CD4-positive, alpha-beta memory T cell (primary cell): ENCODE results near the gene TRRAP. TPM values are rescaled to one million over a fixed set of nuclear protein-coding genes. Genes with fewer than 3 reads are reported as not detected.

Experiments
- CTCF ChIA-PET: fragments of 350-600 bp; sonication (Branson Sonifier 250); formaldehyde crosslinking; loops from one replicate; lab custom pipeline; 2021; ENCODE audit warnings: inconsistent platforms; ENCODE audit not compliant: partially characterized antibody; lab: Charles Lee
- POLR2A ChIA-PET: fragments of 350-600 bp; sonication (Branson Sonifier 250); formaldehyde crosslinking; loops from one replicate; lab custom pipeline; 2021; ENCODE audit not compliant: partially characterized antibody; lab: Charles Lee
- DNase-seq, 5 donors: peaks; one replicate each; pipeline versions ENCODE4 v3.0.0 to v3.0.0-alpha.2; 2020 to 2022; ENCODE audit warnings: mixed read lengths in 1 of 5
- H3K27ac ChIP-seq: one replicate; pipeline ENCODE4 v1.7.0; 2013; ENCODE audit warnings: low read depth, low read length
- H3K27me3 ChIP-seq: 2 replicates; pipeline ENCODE4 v1.7.0; 2013; ENCODE audit warnings: mild to moderate bottlenecking, low read length, moderate library complexity; ENCODE audit not compliant: insufficient read depth
- H3K36me3 ChIP-seq: 2 replicates; pipeline ENCODE4 v1.7.0; 2013; ENCODE audit warnings: mild to moderate bottlenecking, low read length, moderate library complexity; ENCODE audit not compliant: insufficient read depth
- H3K4me1 ChIP-seq: 2 replicates; pipeline ENCODE4 v1.7.0; 2013; ENCODE audit warnings: mild to moderate bottlenecking, low read length, moderate library complexity; ENCODE audit not compliant: insufficient read depth
- H3K4me3 ChIP-seq, 2 donors: one replicate each; pipeline ENCODE4 v1.7.0; 2013; ENCODE audit warnings: low read length in 2 of 2, mild to moderate bottlenecking in 1 of 2
- H3K9me3 ChIP-seq, 2 donors: one replicate each; pipeline ENCODE4 v1.7.0; 2013; ENCODE audit warnings: low read length in 2 of 2, control low read depth in 1 of 2; ENCODE audit not compliant: control insufficient read depth in 1 of 2
- H3K27ac Mint-ChIP-seq, 7 donors: one replicate each; pipeline ENCODE4 v1.8.0; 2020 to 2021; ENCODE audit warnings: mixed read lengths in 7 of 7, mild to moderate bottlenecking in 6 of 7, inconsistent platforms in 3 of 7, moderate library complexity in 3 of 7
- H3K27me3 Mint-ChIP-seq, 2 donors: one replicate each; pipeline ENCODE4 v1.8.0; 2020 to 2021; ENCODE audit warnings: mixed read lengths in 2 of 2
- H3K36me3 Mint-ChIP-seq, 2 donors: one replicate each; pipeline ENCODE4 v1.8.0; 2020 to 2021; ENCODE audit warnings: mixed read lengths in 2 of 2, inconsistent platforms in 1 of 2, mild to moderate bottlenecking in 1 of 2
- H3K4me1 Mint-ChIP-seq, 4 donors: one replicate each; pipeline ENCODE4 v1.8.0; 2020 to 2021; ENCODE audit warnings: mixed read lengths in 4 of 4, mild to moderate bottlenecking in 1 of 4
- H3K4me3 Mint-ChIP-seq, 8 donors: one replicate each; pipeline ENCODE4 v1.8.0; 2020 to 2021; ENCODE audit warnings: mixed read lengths in 8 of 8, mild to moderate bottlenecking in 7 of 8, moderate library complexity in 6 of 8, inconsistent platforms in 3 of 8
- H3K9me3 Mint-ChIP-seq, 8 donors: one replicate each; pipeline ENCODE4 v1.8.0; 2020 to 2021; ENCODE audit warnings: mixed read lengths in 8 of 8, mild to moderate bottlenecking in 5 of 8, inconsistent platforms in 3 of 8, moderate library complexity in 1 of 8
- intact Hi-C: fragments of 100-400 bp; cut with micrococcal nuclease; formaldehyde crosslinking; loops from one replicate; pipeline ENCODE4 v1.15.1; 2023
- polyA plus RNA-seq, 2 donors: library from polyadenylated mRNA; unstranded; fragments of 300-500 nt; fragmentation: Illumina TruSeq; gene quantifications; one replicate each; pipeline ENCODE4 v1.2.3, GENCODE V29; 2021
- total RNA-seq, 2 experiments: library from RNA; stranded (reverse); gene quantifications; one replicate each; pipeline ENCODE4 v1.2.3, GENCODE V29; 2021

TRRAP gene
- total and polyA plus RNA-seq, 4 experiments from 2014 or later, result 0.42 to 89.9 (median 46.0) TPM

DNA sequence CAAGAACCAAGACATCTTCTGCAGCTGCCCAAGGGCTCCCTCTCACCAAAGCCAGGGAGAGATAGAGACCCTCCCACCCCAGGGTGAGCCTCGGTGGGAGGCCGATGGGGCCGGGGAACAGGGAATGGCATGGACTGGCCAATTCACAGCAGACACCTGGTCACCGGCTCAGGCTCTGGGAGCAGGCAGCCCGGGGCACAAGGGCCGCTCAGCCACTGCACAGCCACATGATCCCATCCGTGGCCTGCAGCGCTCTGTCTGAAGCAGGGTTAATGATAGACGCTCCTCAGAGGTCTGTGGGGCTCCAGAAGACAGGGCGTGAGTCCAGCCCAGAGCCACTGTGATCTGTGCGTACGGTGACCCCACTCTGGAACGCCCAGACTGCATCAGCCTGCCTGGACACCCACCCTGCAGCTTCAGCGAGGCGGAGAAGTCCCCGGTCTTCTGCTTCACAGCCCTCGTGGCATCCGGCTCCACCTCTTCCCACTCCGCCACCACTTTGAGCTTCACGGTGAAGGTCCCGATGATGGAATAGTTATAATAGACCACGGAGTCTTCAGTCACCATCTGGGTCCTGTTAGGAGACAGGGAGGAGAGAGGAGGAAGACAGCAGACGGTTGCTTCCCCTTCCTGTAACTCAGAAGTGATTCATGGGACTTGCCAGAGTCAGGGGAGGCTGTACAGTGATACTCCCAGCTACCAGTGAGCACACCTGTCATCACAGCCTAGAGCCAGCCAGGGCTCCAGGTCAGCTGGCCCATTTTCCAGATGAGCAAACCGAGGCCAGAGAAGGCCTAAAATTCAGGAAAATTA is 22.5 kb upstream of the TRRAP start:
- no peak overlapping the region for H3K4me3 Mint-ChIP-seq
- no peak overlapping the region for H3K4me3 ChIP-seq
- H3K27me3 Mint-ChIP-seq, result peaks cover 7 to 10% of the 10 kb centered on the region in 2 donors
- no peaks in the 10 kb centered on the region for H3K36me3 Mint-ChIP-seq
- POLR2A ChIA-PET, result no interaction called here
- H3K27me3 ChIP-seq, result no peaks in the 10 kb centered on the region
- CTCF ChIA-PET, result interaction anchor here (1.2 kb wide), 1 partner anchor 15 kb away, joined by 4 read pairs; no protein-coding TSS in a partner anchor
- H3K9me3 ChIP-seq, result no peaks in the 10 kb centered on the region
- intact Hi-C loops, result no loop called here
- no peaks in the 10 kb centered on the region for H3K4me1 ChIP-seq
- H3K27ac Mint-ChIP-seq, result peak overlapping the region in 1 of 7 donors; percentile 37
- no peaks in the 10 kb centered on the region for H3K36me3 ChIP-seq
- DNase-seq, result no peak
- no peak overlapping the region for H3K27ac ChIP-seq
- H3K4me1 Mint-ChIP-seq, result no peaks in the 10 kb centered on the region
- H3K9me3 Mint-ChIP-seq, result peaks cover 0 to 1% (median 0%) of the 10 kb centered on the region in 8 donors

DNA sequence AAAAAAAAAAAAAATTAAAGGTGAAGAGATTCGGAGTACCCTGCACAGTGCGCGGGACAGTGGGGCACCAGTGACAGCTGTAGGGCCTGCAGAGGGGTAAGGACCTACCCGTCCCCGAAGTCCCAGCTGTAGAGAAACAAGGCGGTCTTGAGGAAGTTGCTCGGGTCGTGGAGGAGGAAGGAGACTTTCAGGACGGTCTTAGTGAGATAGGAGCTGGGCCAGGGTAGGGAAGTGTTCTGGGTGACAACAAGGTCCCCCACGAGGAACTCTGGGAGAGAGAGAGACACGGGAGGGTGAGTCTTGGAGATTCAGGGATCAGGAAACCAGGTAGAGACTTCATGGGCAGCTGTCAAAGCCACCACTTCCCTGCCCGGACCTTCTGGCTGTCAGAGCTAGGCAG is 18.3 kb upstream of the TRRAP start:
- peaks cover 5 to 8% of the 10 kb centered on the region in 2 donors for H3K27me3 Mint-ChIP-seq
- intact Hi-C loops, result no loop called here
- H3K36me3 Mint-ChIP-seq, result no peaks in the 10 kb centered on the region
- peaks cover 0 to 2% (median 0%) of the 10 kb centered on the region in 4 donors for H3K4me1 Mint-ChIP-seq
- Histone ChIP-seq H3K4me1 (no peaks in the 10 kb centered on the region), H3K4me3 (no peak overlapping the region), H3K27me3 (no peaks in the 10 kb centered on the region), H3K27ac (no peak overlapping the region), H3K9me3 (no peaks in the 10 kb centered on the region), H3K36me3 (no peaks in the 10 kb centered on the region)
- no peaks in the 10 kb centered on the region for H3K9me3 Mint-ChIP-seq
- ChIA-PET CTCF (no interaction called here), POLR2A (interaction anchor here (0.8 kb wide), 1 partner anchor 20 kb away, joined by 3 read pairs; no protein-coding TSS in a partner anchor)
- H3K4me3 Mint-ChIP-seq, result peak overlapping the region in 1 of 8 donors; percentile 45
- no peak overlapping the region for H3K27ac Mint-ChIP-seq
- no peak for DNase-seq

DNA sequence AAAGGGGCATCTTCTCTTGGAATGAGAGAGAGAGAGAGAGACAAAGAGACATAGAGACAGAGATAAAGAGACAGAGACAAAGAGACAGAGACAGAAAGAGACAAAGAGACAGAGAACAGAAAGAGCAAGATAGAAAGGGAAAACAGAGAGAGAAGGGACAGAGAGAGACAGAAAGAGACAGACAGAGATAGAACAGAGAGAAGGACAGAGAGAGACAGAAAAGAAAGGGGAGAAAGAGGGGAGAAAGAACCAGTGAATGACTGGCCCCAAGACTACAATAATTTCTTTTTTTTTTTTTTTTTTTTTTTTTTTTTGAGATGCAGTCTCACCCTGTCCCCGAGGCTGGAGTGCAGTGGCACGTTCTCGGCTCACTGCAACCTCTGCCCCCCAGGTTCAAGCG is 16.1 kb upstream of the TRRAP start:
- H3K9me3 ChIP-seq, result no peaks in the 10 kb centered on the region
- H3K4me1 ChIP-seq, result no peaks in the 10 kb centered on the region
- Mint-ChIP-seq H3K36me3 (no peaks in the 10 kb centered on the region), H3K4me3 (no peak overlapping the region), H3K9me3 (no peaks in the 10 kb centered on the region), H3K27ac (no peak overlapping the region), H3K27me3 (peaks cover 5 to 6% of the 10 kb centered on the region in 2 donors), H3K4me1 (peaks cover 0 to 2% (median 0%) of the 10 kb centered on the region in 4 donors)
- H3K36me3 ChIP-seq, result no peaks in the 10 kb centered on the region
- no peak for DNase-seq
- H3K27ac ChIP-seq, result no peak overlapping the region
- intact Hi-C loops, result no loop called here
- ChIA-PET CTCF (no interaction called here), POLR2A (no interaction called here)
- no peak overlapping the region for H3K4me3 ChIP-seq
- no peaks in the 10 kb centered on the region for H3K27me3 ChIP-seq

DNA sequence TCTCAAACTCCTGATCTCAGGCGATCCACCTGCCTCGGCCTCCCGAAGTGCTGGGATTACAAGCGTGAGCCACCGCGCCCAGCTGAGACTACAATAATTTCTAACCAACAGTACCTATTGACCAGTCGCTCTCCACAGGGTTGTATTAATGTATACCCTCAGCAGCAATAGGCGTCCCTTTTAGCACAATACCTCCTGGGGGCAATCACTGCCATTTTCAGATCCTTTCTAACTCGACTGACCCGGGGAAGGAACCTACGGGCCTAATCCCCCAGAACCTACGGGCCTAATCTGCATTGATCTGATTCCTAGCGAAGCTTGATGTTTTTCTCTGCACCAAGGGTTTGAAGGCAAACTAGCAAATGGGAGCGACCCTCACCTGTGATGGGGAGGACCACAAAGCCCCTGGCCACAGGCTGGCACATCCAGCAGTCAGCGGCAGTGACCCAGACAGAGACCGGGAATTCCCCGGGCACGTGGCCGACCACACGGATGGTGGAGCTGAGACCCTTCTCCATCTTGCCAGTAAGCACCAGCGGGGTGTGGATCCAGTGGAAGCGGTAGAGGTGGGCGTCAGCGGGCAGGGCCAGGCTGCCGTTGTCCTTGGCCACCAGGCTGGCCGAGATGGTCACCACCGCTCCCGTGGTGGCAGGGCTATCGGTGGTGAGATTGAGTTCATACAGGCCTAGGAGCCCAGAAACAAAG is 15.5 kb upstream of the TRRAP start:
- H3K27me3 Mint-ChIP-seq, result peaks cover 5 to 6% of the 10 kb centered on the region in 2 donors
- peaks cover 0 to 2% (median 0%) of the 10 kb centered on the region in 4 donors for H3K4me1 Mint-ChIP-seq
- H3K27me3 ChIP-seq, result no peaks in the 10 kb centered on the region
- no peak overlapping the region for H3K4me3 Mint-ChIP-seq
- no peaks in the 10 kb centered on the region for H3K9me3 Mint-ChIP-seq
- H3K4me1 ChIP-seq, result no peaks in the 10 kb centered on the region
- no peak overlapping the region for H3K4me3 ChIP-seq
- H3K27ac ChIP-seq, result no peak overlapping the region
- H3K27ac Mint-ChIP-seq, result no peak overlapping the region
- H3K36me3 Mint-ChIP-seq, result no peaks in the 10 kb centered on the region
- ChIA-PET CTCF (no interaction called here), POLR2A (no interaction called here)
- H3K36me3 ChIP-seq, result no peaks in the 10 kb centered on the region
- DNase-seq, result no peak
- no peaks in the 10 kb centered on the region for H3K9me3 ChIP-seq
- intact Hi-C loops, result no loop called here

DNA sequence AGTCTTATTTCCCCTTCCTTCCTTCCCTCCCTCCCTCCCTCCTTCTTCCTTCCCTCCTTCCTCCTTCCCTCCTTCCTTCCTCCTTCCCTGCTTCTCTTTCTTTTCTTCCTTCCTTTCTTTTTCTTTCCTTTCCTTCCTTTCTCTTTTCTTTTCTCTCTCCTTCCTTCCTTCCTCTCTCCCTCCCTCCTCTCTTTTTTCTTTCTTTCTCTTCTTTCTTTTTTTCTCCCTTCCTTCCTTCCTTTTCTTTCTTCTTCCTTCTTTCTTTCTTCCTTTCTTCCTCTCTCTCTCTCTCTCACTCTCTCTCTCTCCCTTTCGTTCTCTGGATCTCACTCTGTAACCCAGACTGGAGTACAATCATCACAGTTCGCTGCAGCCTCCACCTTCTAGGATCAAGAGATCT is 14.7 kb upstream of the TRRAP start:
- Histone ChIP-seq H3K9me3 (no peaks in the 10 kb centered on the region), H3K27ac (no peak overlapping the region), H3K36me3 (no peaks in the 10 kb centered on the region), H3K4me1 (no peaks in the 10 kb centered on the region), H3K27me3 (no peaks in the 10 kb centered on the region), H3K4me3 (no peak overlapping the region)
- no peak overlapping the region for H3K27ac Mint-ChIP-seq
- H3K4me3 Mint-ChIP-seq, result no peak overlapping the region
- H3K27me3 Mint-ChIP-seq, result peaks cover 2 to 4% of the 10 kb centered on the region in 2 donors
- CTCF ChIA-PET, result no interaction called here
- POLR2A ChIA-PET, result no interaction called here
- H3K36me3 Mint-ChIP-seq, result no peaks in the 10 kb centered on the region
- intact Hi-C loops, result no loop called here
- no peak for DNase-seq
- H3K9me3 Mint-ChIP-seq, result no peaks in the 10 kb centered on the region
- H3K4me1 Mint-ChIP-seq, result peaks cover 0 to 2% (median 0%) of the 10 kb centered on the region in 4 donors

GRCh38 chr7:98864731-98865453 is 13.4 kb upstream of the TRRAP start:
- CTCF ChIA-PET, result interaction anchor here (1.0 kb wide), 1 partner anchor 13 kb away, joined by 4 read pairs; the partner anchor contains the start of gene TRRAP
- Histone ChIP-seq H3K36me3 (no peaks in the 10 kb centered on the region), H3K27me3 (no peaks in the 10 kb centered on the region), H3K4me3 (no peak overlapping the region), H3K27ac (no peak overlapping the region), H3K9me3 (no peaks in the 10 kb centered on the region), H3K4me1 (peaks cover 9% of the 10 kb centered on the region)
- intact Hi-C loops, result no loop called here
- H3K4me3 Mint-ChIP-seq, result no peak overlapping the region
- H3K9me3 Mint-ChIP-seq, result no peaks in the 10 kb centered on the region
- POLR2A ChIA-PET, result no interaction called here
- H3K27me3 Mint-ChIP-seq, result peaks cover 0 to 2% of the 10 kb centered on the region in 2 donors
- peaks cover 0 to 2% (median 0%) of the 10 kb centered on the region in 4 donors for H3K4me1 Mint-ChIP-seq
- no peaks in the 10 kb centered on the region for H3K36me3 Mint-ChIP-seq
- DNase-seq, result no peak
- no peak overlapping the region for H3K27ac Mint-ChIP-seq

DNA sequence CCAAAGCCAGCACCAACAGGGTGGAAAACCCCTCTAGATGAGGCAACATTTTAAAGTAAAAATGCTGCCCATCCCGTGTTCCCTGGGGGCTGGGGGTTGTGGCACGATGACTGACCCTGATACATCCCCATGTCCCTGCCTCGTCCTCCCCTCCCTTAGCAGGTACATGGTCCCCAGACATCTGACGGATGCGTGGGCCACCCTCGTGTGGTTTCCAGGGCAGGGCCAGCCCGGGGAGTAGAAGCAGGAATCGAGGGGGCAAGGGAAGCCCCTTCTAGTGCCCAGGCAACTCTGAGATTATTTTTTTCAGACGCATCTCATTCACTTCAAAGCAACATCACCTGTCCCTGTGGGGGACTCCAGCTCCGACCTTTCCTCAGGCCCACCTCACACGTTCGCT is 12.0 kb upstream of the TRRAP start:
- DNase-seq, result no peak
- H3K27ac ChIP-seq, result no peak overlapping the region
- Mint-ChIP-seq H3K9me3 (no peaks in the 10 kb centered on the region), H3K4me3 (no peak overlapping the region), H3K27ac (no peak overlapping the region), H3K36me3 (no peaks in the 10 kb centered on the region), H3K4me1 (peaks cover 0 to 8% (median 3%) of the 10 kb centered on the region in 4 donors), H3K27me3 (peaks cover 0 to 2% of the 10 kb centered on the region in 2 donors)
- no peaks in the 10 kb centered on the region for H3K9me3 ChIP-seq
- H3K27me3 ChIP-seq, result no peaks in the 10 kb centered on the region
- H3K36me3 ChIP-seq, result no peaks in the 10 kb centered on the region
- intact Hi-C loops, result no loop called here
- ChIA-PET POLR2A (no interaction called here), CTCF (interaction anchor here (1.3 kb wide), 1 partner anchor 12 kb away, joined by 4 read pairs; the partner anchor contains the start of gene TRRAP)
- peaks cover 19% of the 10 kb centered on the region for H3K4me1 ChIP-seq
- H3K4me3 ChIP-seq, result no peak overlapping the region
